HG02938 (cell line): ENCODE results near the gene POLR2H.

ENCODE experiments used
- ATAC-seq: cut with Tn5 transposase; IDR thresholded peaks from one replicate; pipeline ENCODE4 v1.9.1; 2021; ENCODE audit warnings: mild to moderate bottlenecking, moderate library complexity; ENCODE audit not compliant: unreplicated experiment

POLR2H gene

DNA sequence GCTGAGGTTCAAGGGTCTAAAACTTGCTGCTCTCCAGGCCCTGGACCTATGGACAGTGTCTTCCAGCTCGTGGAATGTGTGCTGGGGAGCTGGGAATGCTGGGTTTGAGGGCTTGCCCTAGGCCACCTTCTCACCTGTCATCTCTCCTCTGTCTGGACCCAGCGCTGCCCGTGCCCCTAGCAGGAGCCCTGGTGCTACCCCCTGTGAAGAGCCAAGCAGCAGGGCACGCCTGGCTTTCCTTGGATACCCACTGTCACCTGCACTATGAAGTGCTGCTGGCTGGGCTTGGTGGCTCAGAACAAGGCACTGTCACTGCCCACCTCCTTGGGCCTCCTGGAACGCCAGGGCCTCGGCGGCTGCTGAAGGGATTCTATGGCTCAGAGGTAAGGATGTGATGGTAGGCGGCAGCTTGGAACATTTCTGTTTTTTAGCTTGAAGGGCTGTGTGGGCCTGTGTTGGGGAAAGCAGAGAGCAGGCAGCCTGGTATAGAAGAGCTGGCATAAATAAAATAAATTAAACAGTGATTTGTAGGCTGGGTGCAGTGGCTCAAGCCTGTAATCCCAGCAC lies 23.4 kb downstream of the POLR2H start:
- ATAC-seq = no peak

- no peak for ATAC-seq
These were observed 24.7 kb downstream of the POLR2H start for GRCh38 chr3:184386047-184386806.

- ATAC-seq = no peak
These were observed 25.7 kb downstream of the POLR2H start for GRCh38 chr3:184387174-184387714.

GRCh38 chr3:184388164-184388935 lies 26.8 kb downstream of the POLR2H start:
- ATAC-seq = no peak

DNA sequence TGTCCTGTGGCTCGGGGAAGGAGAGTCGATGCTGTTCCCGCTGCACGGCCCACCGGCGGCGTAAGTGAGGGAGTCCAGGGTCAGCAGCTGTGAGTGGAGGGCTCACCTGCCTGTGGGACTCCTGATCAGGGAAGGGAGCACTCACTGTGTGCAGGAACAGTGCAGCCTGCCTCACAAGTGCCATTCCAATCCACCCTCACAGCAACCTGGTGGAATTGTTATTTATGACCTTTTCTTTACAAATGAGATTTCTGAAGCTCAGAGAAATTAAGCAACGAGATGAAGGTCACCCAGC lies 27.4 kb downstream of the POLR2H start:
- ATAC-seq = no peak

DNA sequence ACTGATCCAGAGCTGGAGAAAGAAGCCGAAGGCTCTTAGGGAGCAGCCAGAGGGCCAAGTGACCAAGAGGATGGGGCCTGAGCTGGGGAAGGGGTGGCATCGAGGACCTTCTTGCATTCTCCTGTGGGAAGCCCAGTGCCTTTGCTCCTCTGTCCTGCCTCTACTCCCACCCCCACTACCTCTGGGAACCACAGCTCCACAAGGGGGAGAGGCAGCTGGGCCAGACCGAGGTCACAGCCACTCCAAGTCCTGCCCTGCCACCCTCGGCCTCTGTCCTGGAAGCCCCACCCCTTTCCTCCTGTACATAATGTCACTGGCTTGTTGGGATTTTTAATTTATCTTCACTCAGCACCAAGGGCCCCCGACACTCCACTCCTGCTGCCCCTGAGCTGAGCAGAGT lies 27.9 kb downstream of the POLR2H start:
- no peak for ATAC-seq

DNA sequence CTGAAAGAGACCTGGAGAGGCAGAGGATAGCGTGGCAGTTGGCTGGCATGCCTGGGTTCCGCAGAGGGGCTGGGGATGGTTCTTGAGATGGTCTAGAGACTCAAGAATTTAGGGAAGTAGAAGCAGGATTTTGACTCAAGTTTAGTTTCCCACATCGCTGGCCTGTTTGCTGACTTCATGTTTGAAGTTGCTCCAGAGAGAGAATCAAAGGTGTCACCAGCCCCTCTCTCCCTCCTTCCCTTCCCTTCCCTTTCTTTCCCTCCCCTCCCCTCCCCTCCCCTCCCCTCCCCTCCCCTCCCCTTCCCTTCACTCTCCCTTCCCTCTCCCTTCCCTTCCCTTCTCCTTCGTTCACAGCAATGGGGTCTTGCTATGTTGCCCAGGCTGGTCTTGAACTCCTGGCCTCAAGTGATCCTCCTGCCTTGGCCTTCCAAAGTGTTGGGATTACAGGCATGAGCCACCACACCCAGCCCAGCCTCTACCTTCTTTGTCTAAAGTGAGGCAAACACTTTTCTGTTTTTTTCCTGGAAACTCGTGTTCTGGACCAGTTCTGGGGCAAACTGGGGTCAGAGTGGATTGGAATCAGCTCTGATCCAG lies 28.5 kb downstream of the POLR2H start:
- no peak for ATAC-seq

GRCh38 chr3:184391266-184391665 lies 29.8 kb downstream of the POLR2H start:
- ATAC-seq = no peak

DNA sequence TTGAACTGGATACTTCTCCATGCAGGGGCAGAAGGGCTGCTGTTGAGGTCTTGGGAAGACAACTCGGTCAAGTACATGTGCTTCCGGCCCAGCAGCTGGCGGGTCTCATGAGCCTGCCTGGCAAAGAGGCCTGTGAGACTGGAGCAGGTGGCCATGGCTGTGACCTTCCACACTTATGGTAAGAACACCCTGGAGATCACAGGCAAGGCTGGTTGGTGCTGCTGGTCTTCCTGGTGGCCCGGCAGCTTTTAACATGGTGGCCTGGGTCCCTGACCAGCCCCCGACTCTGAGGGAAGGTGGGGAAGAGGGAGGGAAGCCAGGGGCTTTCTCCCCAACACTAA lies 33.8 kb downstream of the POLR2H start:
- ATAC-seq = no peak

- ATAC-seq = no peak
These were observed 37.9 kb downstream of the POLR2H start for GRCh38 chr3:184399410-184399809.

DNA sequence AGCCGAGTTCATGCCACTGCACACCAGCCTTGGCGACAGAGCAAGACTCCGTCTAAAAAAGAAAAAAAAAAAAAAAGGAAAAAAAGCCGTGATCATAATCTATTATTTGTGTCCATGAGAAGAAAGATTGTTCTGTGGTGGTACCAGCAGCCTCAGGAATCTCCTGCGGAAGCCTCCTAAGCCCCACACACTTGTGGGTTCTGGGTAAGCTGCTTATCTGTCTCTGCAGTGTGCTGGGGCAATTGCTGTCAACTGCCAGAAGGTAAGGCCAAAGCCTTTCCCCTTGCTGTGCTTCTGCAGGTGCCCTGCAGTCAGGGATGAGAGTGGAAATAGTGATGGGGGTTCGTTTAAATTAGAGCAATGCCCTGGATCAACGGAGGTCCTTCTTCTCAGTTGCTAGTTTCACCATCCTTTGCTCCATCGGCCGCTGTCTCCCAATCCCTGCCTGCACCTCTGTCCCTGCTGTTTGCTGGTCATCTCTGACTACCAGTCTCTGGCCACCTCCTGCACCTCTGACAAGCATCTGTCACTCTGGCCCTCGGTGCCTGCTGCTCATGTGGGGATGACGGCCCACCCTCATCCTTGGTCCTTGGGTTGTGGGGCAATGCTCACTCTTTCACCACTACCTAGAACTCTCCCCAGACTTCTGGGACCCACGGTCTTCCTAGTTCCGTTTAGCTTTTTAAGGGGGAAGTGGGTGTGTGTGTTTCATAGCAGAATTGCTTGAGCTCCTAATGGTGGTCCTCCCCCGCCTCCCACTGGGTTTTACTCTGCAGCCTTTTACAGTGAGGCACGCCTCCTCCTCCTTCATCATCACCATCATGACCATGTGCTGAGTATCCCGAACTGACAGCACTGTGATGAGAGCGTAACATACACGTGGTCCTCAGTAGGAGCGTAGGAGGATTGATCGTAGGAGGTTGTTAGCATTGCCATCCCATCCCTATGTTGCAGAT lies 43.8 kb downstream of the POLR2H start:
- ATAC-seq = no peak

- ATAC-seq = no peak
These were observed 47.9 kb downstream of the POLR2H start for GRCh38 chr3:184409331-184409926.

GRCh38 chr3:184409946-184410500 lies 48.5 kb downstream of the POLR2H start:
- no peak for ATAC-seq

- ATAC-seq = no peak
These were observed 53.1 kb downstream of the POLR2H start for GRCh38 chr3:184414418-184415202.

DNA sequence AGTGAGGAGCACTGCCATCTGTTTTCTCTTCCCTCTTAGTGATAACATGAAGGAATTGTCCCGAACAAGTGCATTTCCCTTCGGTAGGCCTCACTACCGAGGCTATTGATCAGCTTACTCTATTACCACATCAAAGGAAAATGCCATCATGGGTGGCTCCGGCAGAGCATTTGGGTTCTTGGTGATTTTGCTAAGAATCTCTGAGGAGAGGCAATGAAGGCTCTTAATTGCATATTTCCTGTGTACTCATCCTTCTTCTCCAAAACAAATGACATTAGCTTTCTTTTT lies 53.6 kb downstream of the POLR2H start:
- no peak for ATAC-seq

GRCh38 chr3:184417619-184418327 lies 56.3 kb downstream of the POLR2H start:
- ATAC-seq = peak; percentile 64
